GM18502 (cell line): ENCODE data around the gene KCNK13.
A peak's percentile ranks its signal among the peaks of the same experiment; 100 is the strongest.
"Not testable (repeated sequence)": the region's sequence is repeated elsewhere in the genome, so short reads cannot be mapped to it uniquely, and the experiment has no call there.

Experiments
- ATAC-seq: cut with Tn5 transposase; IDR thresholded peaks from one replicate; pipeline ENCODE4 v1.9.1; 2021; ENCODE audit warnings: mild to moderate bottlenecking; ENCODE audit not compliant: unreplicated experiment, poor library complexity

The KCNK13 gene

GRCh38 chr14:90061685-90062126, at the start of gene KCNK13:
TSS of gene KCNK13 (plus strand) at chr14:90061994. CDS start at chr14:90062206, 212 bp downstream.
- no peak for ATAC-seq

GRCh38 chr14:90017371-90017770, 44.4 kb upstream of the KCNK13 start:
- no peak for ATAC-seq

- ATAC-seq = no peak
Observed at GRCh38 chr14:90019824-90020523, 41.8 kb upstream of the KCNK13 start.

GRCh38 chr14:90023176-90023896, 38.5 kb upstream of the KCNK13 start:
- ATAC-seq = no peak

GRCh38 chr14:90024910-90025309, 36.9 kb upstream of the KCNK13 start:
- ATAC-seq = no peak

- ATAC-seq = not testable (repeated sequence)
Observed at GRCh38 chr14:90026608-90027007, 35.2 kb upstream of the KCNK13 start.

- ATAC-seq = no peak
Observed at GRCh38 chr14:90027842-90028241, 34.0 kb upstream of the KCNK13 start.

GRCh38 chr14:90034156-90034555, 27.6 kb upstream of the KCNK13 start:
- no peak for ATAC-seq

GRCh38 chr14:90034835-90035525, 26.8 kb upstream of the KCNK13 start:
- peak; percentile 51 for ATAC-seq

GRCh38 chr14:90039253-90040010, 22.4 kb upstream of the KCNK13 start:
- ATAC-seq = no peak

- no peak for ATAC-seq
Observed at GRCh38 chr14:90040411-90040810, 21.4 kb upstream of the KCNK13 start.

- ATAC-seq = no peak
Observed at GRCh38 chr14:90042496-90043252, 19.1 kb upstream of the KCNK13 start.

- ATAC-seq = no peak
Observed at GRCh38 chr14:90045616-90046015, 16.2 kb upstream of the KCNK13 start.

GRCh38 chr14:90049390-90049789, 12.4 kb upstream of the KCNK13 start:
- no peak for ATAC-seq

GRCh38 chr14:90050271-90050670, 11.5 kb upstream of the KCNK13 start:
- ATAC-seq = no peak

- ATAC-seq = no peak
Observed at GRCh38 chr14:90053044-90053443, 8.8 kb upstream of the KCNK13 start.

GRCh38 chr14:90054803-90055202, 7.0 kb upstream of the KCNK13 start:
- no peak for ATAC-seq

- ATAC-seq = no peak
Observed at GRCh38 chr14:90056826-90057225, 5.0 kb upstream of the KCNK13 start.

- ATAC-seq = no peak
Observed at GRCh38 chr14:90058876-90059458, 2.8 kb upstream of the KCNK13 start.
